GM21717 (cell line): Measurements from ENCODE around the gene FREY1.
"Not testable (repeated sequence)": the region's sequence is repeated elsewhere in the genome, so short reads cannot be mapped to it uniquely, and the experiment has no call there.

ENCODE experiments used
- ATAC-seq: cut with Tn5 transposase; IDR thresholded peaks from one replicate; pipeline ENCODE4 v1.9.1; 2021; ENCODE audit warnings: mild to moderate bottlenecking, moderate library complexity; ENCODE audit not compliant: unreplicated experiment

Gene FREY1

DNA sequence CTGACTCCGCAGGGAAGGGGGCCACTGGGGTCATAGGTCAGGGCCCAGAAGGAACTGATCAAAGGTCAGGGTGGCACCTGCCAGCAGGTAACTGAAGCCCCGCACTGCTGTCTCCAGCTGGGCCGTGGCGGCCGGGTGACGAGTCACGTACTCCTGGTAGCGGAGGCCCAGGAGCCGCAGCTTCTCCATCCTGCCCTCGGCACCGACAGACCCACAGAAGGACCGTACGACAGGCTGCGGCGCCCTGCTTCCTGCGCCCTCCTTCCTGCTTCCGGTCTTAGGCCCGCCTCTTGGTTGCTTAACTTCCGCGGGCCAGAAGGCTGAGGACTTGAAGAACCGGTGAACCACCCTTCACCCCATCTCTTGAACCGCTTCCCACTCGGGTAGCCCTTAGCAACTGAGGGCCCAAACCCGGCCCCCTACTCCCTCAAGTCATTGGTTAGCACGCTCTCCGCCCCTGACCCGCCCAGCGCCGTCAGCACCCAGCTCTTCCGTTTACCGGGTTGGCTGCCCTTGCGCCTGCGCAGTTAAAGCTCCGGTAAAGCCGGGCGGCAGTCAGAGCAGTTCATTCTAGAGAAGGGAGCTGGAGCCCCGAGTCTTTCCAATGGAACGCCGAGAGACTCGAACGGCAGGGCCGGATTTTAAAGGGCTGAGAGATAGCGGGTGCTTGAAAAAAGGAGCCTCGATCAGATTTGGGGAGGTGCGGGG, 10.7 kb upstream of the FREY1 start, which contains the start of gene PEX16:
Gene PEX16, minus strand, starts transcription at position 255 of the 708 bp plus-strand sequence. Its CDS starts 66 bp downstream, at position 189.
- peak; percentile 85 for ATAC-seq

DNA sequence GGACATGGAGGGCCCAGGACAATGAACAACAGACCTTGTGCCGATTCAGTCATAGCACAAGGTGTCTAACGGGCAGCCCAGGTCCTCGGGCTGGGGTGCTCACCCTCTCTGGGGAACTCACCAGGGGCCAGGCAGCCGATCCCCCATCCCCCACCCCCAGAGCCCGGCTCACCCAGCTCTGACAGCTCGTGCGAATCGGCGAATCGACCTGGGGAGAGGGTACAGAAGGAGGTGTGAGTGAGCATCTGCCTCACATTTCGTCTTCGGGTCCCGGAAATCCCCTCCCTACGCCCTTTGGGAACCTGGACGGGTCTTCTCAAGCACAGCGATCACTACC, 10.2 kb upstream of the FREY1 start:
- peak; percentile 1 for ATAC-seq

DNA sequence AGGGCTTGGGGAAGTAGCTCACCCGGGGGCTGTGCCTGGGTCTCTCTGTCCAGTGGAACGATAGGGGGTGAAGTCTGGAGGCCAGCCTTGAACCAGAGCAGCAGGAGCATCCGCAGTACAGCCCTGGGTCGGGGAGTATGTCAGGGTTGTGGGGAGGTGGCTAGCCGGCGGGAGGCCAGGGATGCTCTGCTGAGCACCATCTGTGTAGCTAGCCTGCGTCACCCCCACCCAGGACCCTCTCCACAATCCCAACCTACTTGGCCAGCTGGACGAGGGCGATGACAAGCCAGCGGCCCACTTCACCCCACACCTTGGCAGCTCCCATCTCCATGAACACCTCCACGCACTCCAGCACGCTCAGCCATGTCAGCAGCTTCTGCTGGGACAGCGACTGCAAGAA, 8.4 kb upstream of the FREY1 start:
- ATAC-seq, result no peak

DNA sequence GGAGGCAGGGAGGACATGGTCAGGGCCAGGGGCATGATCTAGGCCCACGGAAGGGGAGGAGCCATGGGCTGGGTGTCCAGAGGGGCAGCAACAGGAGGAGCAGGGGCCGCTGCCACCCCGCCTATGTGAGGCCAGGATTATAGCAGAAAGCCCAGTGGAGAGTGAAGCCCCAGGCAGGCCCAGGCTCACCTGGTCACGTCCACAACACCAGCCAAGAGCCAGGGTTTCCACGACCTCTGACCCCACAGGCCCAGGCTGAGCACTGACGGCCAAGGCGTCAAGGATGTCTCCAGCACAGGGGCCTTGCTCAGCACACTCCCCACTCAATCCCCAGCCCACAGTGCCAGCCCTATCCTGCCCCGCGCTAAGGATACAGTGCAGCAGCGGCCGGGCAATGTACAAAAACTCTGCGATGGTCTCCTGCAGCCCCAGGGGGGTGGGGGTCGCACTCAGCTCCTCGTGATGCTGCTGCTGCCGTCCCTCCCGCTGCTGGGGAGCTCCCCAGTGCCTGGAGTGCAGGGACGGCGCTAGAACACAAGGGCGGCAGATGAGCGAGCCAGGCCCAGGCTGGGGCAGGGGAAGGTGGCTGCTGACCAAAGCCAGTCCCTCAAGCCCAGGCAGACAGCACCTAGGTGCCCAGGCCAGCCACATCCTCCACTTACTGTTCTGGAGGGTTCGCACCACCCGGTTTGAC, 7.0 kb upstream of the FREY1 start:
- no peak for ATAC-seq

DNA sequence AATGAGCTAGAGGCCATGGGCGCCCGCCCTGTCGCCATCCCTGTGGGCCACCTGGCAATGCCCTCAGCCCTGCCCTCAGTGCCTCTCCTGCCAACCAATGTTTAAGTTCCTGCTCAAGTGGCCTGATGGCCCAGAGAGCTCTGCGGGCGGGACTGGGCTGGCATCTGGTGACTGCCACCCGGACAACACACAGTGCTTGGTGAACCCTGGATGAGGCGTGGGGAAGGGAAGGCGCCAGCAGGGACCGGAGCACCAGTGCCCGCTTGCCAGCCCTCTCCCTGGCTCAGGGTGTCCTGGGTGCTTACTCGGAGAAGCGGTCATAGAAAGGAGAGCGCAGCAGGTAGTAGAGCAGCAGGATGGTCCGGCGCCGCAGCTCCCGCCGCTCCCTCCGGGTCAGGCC, 6.4 kb upstream of the FREY1 start:
- ATAC-seq, result no peak

DNA sequence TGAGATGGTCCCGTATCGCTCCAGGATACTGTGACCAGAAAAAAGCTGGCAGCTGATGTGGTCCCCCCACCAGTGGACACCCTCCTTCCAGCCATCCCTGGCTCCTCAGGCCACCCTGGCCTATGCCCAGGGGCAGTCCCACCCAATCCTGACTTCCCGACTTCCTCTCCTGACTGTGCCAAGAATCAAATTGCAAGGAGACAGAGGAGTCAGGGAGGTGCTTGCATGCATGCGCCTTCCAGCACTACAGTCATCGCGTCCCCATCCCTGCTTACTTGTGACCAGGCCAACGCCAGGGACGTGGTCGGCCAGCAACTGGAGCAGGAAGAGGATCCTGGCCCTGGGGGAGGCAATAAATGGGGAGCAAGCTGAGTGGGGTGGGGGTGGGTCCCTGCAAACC, 3.6 kb upstream of the FREY1 start:
- no peak for ATAC-seq

DNA sequence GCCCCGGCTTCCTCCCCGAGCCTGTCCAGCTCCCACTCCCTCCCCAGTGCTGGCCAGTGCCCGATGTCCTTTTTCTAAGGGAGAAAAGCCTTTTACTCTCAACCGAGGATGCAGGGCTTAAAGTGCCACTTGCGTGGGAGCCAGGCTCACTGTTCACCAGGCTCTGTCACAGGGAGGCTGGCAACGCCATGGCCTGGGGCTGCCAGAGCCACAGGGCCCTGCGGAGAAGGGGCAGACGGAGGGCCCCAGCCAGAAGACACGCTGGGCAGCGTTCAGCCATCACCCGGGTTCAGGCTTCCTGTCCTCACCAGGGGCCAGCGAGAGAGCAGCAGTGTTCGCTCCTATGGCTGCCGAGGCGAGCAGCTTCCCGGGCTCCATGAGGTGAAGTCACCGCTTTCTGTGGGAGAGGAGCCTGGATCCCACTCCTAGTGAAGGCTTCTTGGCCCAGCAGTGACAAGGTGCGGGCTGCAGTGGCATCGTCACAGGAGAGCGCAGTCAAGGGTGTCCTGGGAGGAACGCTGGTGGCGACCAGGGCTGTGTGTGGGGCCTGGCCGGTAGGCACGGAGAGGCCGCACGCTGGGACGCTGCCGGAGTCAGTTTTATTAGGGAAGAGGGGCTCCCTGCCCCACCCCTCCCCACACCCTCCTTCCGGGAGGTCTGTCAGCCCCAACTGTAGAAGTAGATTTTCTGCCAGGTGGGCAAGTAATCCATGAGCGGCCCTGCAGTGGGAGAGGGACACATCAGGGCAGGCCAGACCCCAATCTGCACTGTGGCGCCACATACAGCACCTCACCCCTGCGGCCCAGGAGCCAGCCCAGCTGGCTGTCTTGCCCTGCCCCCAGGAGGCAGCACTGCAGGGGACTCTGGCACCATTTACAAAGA, 2.8 kb upstream of the FREY1 start:
- no peak for ATAC-seq

DNA sequence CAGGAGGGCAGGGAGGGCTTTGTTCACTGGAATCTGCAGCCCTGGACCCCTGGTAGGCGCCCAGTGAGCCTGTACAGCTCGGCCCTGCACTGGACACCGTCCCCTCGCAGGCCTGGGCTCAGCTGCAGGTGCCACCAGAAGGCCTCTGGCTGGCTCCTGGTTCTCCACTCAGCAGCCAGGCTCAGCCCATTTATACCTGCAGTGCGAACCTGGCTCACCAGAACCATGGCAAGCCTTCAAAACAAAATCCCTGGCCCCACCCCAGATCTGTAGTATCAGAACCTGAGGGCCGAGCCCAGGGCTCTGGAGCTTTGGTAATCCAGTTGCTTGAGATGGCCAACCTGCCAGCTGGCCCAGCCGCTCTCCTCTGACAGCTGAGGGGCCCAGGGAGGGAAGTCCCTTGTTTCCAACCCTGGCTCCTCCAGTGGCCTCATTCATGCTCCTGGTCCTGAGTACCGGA, 870 bp upstream of the FREY1 start:
- ATAC-seq, result no peak

DNA sequence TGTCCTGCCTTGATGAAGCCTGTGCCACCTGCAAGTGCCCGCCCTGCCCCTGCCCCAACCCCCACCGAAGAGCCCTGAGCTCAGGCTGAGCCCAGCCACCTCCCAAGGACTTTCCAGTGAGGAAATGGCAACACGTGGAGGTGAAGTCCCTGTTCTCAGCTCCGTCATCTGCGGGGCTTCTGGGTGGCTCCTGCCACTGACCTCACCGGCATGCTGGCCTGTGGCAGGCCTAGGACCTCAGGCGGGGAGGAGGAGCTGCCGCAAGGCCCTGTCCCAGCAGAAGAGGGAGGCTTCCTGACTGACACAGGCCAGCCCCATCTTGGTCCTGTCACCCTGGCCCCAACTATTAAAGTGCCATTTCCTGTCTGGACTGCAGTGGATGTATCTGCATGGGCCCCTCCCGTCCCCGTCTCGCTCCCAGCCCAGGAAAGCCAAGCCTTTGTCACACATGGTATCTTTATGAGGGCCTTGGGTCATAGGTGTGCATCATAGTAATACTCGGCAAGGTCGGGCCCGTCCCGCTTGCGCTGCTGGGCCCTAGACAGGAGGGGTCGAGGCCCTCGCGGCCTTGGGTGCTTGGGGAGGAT, 882 bp downstream of the FREY1 start:
- ATAC-seq, result no peak

DNA sequence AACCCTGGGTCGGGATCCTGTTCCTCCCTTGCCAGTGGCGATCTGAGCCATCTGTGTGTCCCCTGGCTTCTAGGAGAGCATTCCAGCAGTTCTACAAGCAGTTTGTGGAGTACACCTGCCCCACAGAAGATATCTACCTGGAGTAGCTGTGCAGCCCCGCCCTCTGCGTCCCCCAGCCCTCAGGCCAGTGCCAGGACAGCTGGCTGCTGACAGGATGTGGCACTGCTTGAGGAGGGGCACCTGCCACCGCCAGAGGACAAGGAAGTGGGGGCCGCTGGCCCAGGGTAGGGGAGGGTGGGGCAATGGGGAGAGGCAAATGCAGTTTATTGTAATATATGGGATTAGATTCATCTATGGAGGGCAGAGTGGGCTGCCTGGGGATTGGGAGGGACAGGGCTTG, 1.5 kb downstream of the FREY1 start:
- not testable (repeated sequence) for ATAC-seq

DNA sequence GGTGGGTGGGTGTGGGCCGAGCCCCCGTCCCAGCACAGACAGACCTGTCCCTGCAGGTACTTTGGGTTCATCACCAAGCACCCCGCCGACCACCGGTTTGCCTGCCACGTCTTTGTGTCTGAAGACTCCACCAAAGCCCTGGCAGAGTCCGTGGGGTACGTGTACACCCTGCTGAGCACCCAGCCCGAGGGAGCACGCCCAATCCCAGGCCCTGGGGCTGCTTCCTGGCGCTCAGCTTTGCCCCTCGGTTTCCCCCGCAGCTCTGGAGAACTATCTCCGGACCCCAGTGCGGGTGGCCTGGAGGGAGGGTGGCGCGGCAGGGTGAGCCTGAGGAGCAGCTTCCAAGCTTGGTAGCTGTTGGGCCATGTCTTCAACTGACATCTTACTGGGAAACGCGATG, 2.0 kb downstream of the FREY1 start:
- ATAC-seq, result no peak

DNA sequence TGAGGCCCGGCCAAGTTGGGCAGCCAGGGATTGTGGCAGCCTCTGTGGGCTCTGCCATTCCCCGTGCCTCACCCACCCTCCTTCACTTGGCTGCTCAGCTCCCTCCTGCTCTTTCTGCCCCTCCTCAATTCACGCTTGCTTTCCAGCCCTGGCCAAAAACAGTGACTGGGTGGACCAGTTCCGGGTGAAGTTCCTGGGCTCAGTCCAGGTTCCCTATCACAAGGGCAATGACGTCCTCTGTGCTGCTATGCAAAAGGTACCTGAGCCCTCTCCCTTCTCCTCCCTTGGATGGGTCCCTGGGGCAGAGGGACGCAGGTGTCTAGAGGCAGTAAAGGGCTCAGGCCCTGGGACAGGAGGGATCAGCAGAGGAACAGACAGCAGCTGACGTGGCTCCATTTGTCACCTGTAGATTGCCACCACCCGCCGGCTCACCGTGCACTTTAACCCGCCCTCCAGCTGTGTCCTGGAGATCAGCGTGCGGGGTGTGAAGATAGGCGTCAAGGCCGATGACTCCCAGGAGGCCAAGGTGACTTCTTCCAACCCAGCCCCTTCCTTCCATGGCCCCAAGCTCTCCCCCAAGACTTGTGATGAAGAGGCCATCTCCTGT, 2.7 kb downstream of the FREY1 start:
- no peak for ATAC-seq

DNA sequence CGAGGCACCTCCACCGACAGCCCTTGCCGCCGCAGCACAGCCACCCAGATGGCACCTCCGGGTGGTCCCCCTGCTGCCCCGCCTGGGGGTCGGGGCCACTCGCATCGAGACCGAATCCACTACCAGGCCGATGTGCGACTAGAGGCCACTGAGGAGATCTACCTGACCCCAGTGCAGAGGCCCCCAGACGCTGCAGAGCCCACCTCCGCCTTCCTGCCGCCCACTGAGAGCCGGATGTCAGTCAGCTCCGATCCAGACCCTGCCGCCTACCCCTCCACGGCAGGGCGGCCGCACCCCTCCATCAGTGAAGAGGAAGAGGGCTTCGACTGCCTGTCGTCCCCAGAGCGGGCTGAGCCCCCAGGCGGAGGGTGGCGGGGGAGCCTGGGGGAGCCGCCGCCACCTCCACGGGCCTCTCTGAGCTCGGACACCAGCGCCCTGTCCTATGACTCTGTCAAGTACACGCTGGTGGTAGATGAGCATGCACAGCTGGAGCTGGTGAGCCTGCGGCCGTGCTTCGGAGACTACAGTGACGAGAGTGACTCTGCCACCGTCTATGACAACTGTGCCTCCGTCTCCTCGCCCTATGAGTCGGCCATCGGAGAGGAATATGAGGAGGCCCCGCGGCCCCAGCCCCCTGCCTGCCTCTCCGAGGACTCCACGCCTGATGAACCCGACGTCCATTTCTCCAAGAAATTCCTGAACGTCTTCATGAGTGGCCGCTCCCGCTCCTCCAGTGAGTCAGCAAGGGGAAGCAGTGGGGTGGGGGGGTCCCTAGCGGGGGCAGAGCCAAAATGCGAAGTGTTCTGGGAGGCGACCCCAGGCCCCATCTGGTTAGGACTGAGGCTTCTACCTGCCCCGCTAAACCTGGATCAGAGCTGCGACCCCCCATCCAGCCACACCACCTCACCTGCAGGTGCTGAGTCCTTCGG, 4.4 kb downstream of the FREY1 start:
- ATAC-seq, result no peak

DNA sequence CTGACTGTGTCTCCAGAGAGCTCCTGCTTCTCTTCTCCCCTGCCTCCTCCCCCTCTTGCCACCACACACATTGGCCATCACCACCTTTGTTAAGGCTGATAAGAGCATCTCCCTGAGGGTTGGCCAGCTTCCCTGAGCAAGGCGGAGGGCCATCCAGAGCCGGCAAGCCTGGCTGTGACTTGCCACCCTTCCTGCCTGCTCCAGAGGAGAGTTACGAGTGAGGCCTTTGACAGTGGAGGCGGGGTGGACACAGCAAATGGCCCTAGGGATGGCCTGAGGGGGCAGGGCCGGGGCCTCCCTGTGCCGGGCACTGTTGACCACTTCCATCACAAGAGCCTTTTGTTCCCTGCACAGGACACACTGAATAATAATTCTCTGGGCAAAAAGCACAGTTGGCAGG, 5.4 kb downstream of the FREY1 start:
- ATAC-seq, result no peak

DNA sequence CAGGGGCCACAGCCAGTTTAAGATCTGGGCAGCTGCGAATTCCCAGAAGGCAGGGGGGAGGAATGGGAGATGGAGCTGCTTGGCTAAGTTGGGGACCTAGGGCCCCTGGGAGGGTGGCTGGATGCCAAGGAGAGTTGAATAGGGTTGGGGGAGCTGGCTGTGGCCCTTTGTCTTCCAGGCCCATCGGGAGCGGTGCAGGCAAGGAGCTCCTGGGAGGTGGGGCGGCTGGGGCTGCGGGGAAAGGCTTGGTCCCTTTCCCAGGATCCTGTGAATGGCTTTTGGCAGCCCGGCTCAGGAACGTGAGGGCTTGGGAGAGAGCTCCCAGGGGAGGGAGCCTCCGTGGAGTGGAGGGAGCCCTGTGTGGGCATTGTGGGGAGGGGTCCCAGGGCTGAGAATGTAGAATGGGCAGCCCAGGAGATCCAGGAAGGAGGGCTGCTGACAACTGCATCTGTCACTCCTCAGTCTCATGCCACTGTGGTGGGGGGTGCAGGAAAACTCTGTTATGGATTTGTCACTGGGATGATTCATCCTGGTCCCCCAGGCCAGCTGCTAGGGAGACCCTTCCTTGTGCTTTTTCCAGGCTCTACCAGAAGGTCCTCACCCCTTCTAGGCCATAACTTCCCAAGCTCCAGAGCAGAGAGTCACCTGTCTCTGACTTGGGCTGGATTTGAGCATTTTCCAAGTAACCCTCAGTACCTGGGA, 6.0 kb downstream of the FREY1 start:
- no peak for ATAC-seq

DNA sequence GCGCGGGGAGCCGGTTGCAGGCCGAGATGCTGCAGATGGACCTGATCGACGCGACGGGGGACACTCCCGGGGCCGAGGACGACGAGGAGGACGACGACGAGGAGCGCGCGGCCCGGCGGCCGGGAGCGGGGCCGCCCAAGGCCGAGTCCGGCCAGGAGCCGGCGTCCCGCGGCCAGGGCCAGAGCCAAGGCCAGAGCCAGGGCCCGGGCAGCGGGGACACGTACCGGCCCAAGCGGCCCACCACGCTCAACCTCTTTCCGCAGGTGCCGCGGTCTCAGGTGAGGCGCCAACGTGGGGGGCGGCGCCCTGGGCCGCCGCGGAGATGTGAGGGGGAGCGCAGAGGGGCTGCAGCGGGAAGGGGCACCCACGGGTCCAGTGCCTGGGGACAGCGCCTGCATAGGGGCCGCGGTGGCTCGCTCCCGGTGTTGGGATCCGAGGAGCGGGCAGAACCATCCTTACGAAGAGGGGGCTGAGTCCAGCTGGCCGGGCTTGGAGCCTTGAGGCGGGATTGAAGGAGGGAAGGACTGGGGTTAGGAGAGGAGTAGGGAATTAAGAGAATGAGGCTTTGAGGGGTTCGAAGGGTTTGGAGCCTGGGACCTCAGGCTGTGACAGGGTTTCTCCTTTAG, 6.8 kb downstream of the FREY1 start:
- not testable (repeated sequence) for ATAC-seq

DNA sequence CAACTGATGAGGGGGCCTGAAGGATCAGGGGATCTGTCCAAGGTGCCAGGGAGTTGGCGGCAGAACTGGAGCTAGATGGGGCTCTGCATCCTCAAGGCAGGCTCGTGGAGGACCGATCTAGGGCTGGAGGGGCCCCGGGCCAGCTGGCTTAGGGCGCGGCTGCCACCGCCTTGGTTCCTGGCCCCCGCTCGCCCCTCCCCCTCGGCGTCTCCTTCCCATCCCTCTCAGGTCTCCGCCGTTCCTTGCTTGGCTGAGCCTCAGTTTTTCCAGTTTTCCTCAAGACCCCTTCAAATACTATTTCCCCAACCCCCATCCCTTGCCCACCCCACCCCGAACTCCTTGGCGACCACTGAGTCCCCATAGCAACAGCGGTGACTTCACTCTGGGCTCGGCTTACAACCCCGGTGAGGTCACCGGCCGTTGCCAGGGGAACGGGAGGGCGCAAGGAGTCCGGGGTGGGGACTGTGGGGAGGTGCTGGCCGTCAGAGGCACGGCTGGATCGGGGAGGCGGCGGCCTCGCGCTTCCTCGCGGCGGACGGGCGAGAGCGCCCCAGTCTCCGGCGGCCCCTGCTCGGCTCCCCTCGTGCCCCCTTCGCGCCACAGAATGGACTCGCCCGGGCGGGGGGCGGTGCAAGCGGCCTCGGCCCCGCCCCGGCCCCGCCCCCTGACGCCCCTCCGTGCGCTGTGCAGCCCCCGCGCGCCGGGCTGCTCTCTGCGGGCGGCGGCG, 7.5 kb downstream of the FREY1 start:
- no peak for ATAC-seq

DNA sequence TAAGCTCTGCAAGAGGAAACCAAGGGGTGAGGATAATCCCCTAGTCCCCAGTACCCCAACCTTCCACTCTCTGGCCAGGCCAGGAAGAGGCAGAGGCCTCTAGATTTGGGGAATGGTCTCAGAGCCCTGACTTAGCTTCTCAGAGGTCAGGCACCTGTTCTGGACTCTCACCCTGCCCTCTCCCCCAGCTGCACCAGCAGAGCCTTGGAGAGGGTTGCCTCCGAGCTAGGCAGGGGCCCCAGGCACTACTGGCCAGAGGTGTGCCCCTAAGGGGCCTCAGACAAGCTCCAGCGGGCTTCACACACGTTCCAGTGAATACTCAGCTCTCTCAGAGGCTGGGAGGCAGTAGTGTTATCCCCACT, 8.0 kb downstream of the FREY1 start:
- no peak for ATAC-seq
